ENCODE measurements around the gene C1QTNF8.

C1QTNF8 gene

GRCh38 chr16:1073566-1074378, 22.3 kb downstream of the C1QTNF8 start:
- no peak for DNase-seq

DNA sequence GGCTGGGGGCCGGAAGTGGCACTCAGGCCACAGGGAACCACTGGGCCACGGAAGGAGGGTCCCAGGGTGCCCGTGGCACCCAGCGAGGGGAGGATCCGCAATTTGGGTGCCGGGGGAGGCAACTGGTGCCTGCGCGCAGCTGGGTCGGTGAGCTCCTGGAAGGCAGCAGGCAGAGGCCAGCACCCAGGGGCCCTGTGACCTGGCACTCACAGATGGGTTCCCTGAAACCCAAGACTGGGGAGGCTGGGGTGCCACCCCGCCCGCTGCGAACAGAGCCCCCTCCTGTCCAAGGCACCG, 22.8 kb downstream of the C1QTNF8 start:
- DNase-seq, result no peak

- no peak for DNase-seq
These were observed 23.4 kb downstream of the C1QTNF8 start, which contains the start of gene SSTR5 for GRCh38 chr16:1072526-1073261. Gene SSTR5, plus strand, starts transcription at chr16:1072747. Its CDS starts 6,122 bp downstream, at chr16:1078869.

GRCh38 chr16:1071561-1072225, 24.4 kb downstream of the C1QTNF8 start:
- no peak for DNase-seq

- no peak for DNase-seq
These were observed 25.1 kb downstream of the C1QTNF8 start for GRCh38 chr16:1070864-1071408.

DNA sequence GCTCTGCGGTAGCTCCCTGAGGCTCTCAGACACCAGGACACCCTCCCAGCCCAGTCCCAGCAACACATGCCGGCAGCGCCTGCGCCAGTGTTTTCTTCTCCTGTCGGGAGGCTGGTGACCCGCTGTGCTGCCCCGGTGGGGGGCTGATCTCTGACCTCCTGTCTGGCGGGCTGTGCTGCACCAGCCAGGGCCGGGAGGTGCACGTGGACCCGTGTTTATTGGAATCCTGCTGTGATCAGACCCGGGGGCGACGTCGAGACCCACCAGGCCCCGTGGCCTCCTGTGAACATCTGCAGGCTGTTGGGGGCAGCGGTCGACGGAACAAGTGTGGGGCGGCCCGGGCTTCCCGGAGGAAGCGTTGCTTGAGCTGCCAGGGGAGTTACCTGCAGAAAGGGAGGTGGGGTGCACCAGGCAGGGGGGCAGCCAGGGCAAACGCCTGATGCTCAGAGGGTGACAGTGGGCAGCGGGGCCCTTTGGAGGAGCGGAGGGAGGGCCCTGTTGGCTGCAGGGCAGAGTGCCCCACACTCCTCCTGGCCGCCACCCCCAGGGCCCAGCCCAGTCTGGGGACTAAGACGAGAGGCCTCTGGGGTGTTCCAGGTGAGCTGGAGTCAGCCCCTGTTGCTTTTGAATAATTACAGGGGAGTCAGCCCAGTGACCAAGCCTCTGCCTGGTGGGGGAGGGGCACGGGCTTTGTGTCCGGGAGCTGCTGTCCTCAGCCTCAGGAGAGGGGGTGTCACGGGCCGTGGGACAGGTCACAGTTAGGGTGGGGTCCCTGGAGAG, 25.8 kb downstream of the C1QTNF8 start:
- no peak for DNase-seq

DNA sequence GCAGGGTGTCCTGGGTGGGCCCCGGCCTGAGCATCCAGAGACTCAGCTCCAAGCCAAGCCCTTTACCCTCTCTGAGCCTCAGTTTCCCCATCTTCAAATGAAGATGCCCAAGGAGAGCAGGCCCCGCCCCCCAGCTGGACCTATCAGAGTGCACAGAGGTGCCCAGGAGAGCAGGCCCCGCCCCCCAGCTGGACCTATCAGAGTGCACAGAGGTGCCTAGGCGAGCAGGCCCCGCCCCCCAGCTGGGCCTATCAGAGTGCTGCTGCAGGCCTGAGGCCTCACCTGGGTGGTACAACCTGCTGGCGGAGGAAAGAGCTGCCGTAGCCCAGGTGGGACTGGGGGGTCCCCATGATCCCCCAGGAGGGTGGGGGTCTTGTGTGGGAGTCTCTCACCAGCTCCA, 26.9 kb downstream of the C1QTNF8 start:
- DNase-seq, result no peak

GRCh38 chr16:1068451-1068850, 27.6 kb downstream of the C1QTNF8 start:
- DNase-seq, result no peak

- no peak for DNase-seq
These were observed 28.4 kb downstream of the C1QTNF8 start for GRCh38 chr16:1067629-1068028.

DNA sequence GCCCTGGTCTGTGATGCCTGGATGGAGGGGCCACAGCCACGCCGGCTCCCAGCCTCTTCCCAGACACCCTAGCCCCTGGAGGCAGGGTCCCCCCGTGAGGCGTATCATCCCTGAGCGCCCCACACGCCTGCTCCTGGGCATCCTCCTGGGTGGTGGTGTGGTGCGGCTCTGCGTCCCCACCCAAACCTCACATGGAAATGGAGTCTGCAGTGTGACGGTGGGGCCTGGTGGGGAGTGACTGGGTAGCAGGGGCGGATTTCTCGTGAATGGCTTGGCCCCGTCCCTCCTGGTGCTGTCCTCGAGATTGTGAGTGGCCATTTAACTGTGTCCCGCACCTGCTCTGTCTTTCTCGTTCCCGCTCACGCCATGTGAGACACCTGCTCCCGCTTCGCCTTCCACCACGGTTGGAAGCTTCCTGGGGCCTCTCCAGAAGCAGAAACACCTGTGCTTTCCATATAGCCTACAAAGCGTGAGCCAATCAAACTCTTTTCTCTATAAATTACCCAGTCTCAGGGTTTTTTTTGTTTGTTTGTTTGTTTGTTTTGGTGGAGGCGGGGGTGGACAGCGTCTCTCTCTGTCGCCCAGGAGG, 29.4 kb downstream of the C1QTNF8 start:
- DNase-seq, result no peak

DNA sequence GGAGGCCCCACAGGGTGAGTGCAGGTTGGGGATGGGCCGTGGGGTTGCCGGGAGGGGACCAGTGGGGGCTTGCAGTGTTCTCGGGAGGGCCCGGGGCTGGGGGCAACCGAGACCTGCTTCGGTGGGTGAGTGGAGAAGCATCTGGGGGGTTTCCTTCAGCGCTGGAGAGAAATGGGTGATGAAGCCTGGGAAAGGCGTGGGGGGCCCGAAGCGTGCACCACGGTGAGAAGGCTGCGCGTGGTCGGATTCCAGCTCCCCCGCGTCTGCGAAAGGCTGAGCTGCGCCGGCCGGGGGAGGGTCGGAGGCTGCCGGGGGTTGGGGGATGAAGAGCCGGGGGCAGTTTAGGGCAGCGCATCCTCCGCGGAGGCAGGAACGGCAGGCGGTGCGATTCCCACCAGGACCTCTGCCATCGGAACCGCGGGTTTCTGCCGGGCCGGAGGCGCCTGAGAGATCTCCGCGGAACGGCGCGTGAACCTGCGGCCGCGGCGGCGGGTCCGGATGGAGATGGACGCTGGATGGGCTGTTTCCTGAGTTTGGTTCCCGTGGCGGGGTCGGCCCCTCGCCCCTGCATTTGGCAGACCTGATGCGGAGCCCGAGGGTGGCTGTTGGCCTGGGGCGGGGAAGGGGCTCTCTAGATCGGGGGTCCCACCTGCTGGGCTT, 30.4 kb downstream of the C1QTNF8 start:
- no peak for DNase-seq

- no peak for DNase-seq
These were observed 32.3 kb downstream of the C1QTNF8 start for GRCh38 chr16:1063728-1064127.

DNA sequence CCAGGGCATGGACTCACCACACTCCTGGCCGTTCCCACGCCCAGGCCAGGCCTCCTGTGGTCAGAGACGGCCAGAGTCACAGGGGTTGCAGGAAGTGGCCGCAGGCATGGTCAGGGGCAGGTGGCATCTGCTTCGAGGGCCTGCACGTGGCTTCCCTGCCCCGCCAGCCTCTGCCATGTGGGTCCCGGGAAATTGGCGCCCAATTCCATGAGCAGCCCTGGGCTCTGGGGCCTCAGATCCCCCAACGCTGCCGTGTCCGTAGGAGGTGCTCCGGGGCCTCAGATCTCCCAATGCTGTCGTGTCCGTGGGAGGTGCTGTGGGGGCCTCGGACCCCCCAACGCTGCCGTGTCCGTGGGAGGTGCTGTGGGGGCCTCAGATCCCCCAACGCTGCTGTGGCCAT, 33.1 kb downstream of the C1QTNF8 start:
- DNase-seq, result no peak

- peak; percentile 12 for DNase-seq
These were observed 34.1 kb downstream of the C1QTNF8 start for GRCh38 chr16:1061769-1062505.

DNA sequence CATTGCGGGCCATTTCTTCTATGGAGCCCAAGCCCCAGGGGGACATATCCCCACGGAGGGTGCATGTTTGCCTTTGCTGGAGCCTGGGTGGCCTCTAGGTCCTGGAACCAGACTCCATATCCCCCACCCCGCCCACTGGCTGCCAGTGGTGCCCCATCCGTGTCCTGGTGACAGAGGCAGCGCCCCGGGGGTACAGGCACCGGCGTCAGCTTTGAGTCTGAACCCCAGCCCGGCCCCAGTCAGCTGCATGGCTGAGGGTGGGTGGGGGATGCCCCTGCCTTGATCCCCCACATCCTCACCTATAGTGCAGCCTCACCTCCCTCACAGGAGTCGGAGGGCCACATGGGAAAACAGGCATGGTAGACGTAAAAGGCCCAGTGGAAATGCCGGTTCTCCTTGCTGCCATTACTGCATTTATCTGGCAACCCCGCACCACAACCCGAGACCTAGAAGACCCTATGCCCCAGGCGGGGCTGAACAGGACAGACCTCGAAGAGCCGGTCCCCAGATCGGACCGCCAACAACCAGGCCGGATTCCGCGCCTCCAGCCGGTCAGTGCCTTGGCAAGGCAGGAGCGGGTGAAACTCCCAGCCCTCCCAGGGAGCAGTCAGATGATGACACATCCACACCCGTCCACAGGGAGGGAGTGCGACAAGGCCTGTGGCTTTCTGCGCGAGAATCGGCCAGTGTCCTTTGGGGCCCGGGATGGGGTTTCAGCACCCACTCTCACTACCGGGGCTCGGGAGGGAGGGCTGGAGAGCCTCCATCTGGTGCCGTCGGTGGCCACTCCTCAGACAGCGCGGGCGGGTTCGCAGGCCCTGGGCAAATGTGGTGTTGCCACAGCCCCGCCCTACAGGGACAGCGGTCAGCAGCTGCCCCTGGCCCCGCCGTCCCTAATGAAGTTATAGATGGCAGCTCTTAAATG, 35.4 kb downstream of the C1QTNF8 start:
- no peak for DNase-seq

DNA sequence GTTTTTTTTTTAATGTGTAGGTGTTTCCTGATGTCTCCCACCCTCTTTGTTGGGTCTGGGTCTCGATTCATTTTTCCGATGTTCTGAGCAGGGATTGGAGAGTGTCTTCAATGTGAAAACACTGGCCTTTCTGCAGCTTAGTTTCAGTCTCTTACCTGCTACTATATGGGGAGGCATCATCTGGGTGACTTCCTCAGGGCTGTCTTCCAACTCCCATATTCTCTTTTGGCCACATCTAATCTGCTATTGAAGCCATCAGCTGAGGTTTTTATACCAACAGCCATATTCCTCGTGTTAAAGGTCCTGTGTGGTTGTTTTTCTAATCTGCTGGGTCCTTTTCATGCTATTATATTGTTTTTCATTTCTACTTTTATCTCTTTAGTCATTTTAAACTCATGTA, 36.7 kb downstream of the C1QTNF8 start:
- DNase-seq, result no peak

DNA sequence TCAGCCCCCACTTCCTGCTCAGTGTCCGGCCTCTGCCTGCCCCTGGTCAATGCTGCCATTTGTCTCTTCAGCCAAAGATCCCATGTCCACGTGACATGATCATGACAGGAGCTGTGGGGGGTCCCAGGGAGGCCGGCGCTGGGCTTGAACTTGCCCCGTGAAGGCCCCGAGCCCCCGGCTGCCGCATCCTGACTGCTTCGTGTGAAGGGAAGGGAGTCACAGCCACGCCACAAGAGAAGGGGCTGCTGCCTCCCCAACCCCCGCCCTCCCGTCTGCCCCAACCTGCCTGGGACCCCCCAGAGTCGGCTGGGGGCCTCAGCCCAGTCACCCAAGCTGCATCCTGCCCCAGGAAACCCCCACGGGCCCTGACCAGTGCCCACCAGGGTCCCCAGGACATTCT, 37.8 kb downstream of the C1QTNF8 start:
- DNase-seq, result no peak

GRCh38 chr16:1057252-1057932, 38.7 kb downstream of the C1QTNF8 start:
- peak; percentile 52 for DNase-seq

DNA sequence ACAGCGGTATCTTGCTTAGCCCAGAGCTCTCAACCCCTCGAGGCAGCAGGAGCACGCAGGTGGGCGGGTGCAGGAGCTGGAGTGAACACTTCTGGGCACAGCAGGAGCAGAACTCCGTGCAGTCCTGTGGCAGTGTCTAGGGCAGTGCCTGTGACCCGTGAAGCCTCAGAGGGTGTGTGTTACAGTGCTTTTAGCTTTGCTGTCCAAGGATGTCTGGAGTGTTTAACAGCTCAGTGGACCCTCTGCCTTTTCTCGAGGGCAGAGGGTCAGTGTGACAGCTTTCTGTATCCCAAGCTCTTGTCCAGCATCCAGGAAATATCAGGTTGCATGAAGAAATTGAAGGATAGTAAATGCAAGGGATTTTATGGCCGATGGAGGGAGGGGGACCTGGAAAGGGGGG, 39.8 kb downstream of the C1QTNF8 start:
- no peak for DNase-seq
